Lung (tissue), 12 donors: ENCODE results near the gene TMA7B. TPM values are rescaled to one million over a fixed set of nuclear protein-coding genes. Genes with fewer than 3 reads are reported as not detected.

ENCODE experiments used
- ATAC-seq: fragments of 200-7000 bp; cut with Tn5 transposase; one replicate; pipeline ENCODE4 v1.9.1; 2020; ENCODE audit warnings: moderate number of reproducible peaks; ENCODE audit not compliant: insufficient read depth, low FRiP score
- DNase-seq, 3 donors: peaks; one replicate each; pipeline ENCODE4 v3.0.0-alpha.2; 2013 to 2017
- H3K27ac ChIP-seq, 2 donors: one replicate each; pipeline ENCODE4 v1.5.1; 2013; ENCODE audit warnings: mild to moderate bottlenecking in 2 of 2, moderate library complexity in 2 of 2, control low read depth in 1 of 2, inconsistent platforms in 1 of 2, low read depth in 1 of 2, low read length in 1 of 2
- H3K27me3 ChIP-seq, 3 donors: one replicate each; pipeline ENCODE4 v1.5.1; 2013; ENCODE audit warnings: low read length in 2 of 3; ENCODE audit not compliant: control insufficient read depth in 3 of 3, insufficient read depth in 3 of 3
- H3K36me3 ChIP-seq, 4 donors: one replicate each; pipeline ENCODE4 v1.5.1; 2013; ENCODE audit warnings: low read length in 4 of 4, mild to moderate bottlenecking in 1 of 4, moderate library complexity in 1 of 4; ENCODE audit not compliant: control insufficient read depth in 4 of 4, insufficient read depth in 4 of 4
- H3K4me1 ChIP-seq, 5 donors: one replicate each; pipeline ENCODE4 v1.5.1; 2013; ENCODE audit warnings: low read length in 5 of 5, mild to moderate bottlenecking in 2 of 5, moderate library complexity in 1 of 5; ENCODE audit not compliant: control insufficient read depth in 5 of 5, insufficient read depth in 5 of 5
- H3K4me3 ChIP-seq: one replicate; pipeline ENCODE4 v1.5.1; 2013; ENCODE audit warnings: mild to moderate bottlenecking, control low read depth, moderate library complexity
- H3K9ac ChIP-seq, 2 donors: one replicate each; pipeline ENCODE4 v1.5.1; 2013; ENCODE audit warnings: low read length in 2 of 2, control low read depth in 1 of 2; ENCODE audit not compliant: insufficient read depth in 1 of 2
- H3K9me3 ChIP-seq, 4 donors: one replicate each; pipeline ENCODE4 v1.5.1; 2013; ENCODE audit warnings: low read length in 3 of 4, mild to moderate bottlenecking in 1 of 4, moderate library complexity in 1 of 4; ENCODE audit not compliant: control insufficient read depth in 4 of 4, insufficient read depth in 3 of 4
- WGBS, 2 donors: extraction: QIAGEN DNeasy Blood & Tissue Kit; methylation state at CpG; one replicate each; pipeline ENCODE4 v1.1.7; 2013; 5-methylcytosine and 5-hydroxymethylcytosine counted together
- polyA plus RNA-seq, 2 donors: library from polyadenylated mRNA; stranded (reverse); fragments of 200-250 nt; gene quantifications; one replicate each; pipeline ENCODE4 v1.2.1, GENCODE V29; 2013
- total RNA-seq, 2 donors: library from RNA; depleted of rRNA in 1 of 2; stranded (reverse); fragments of >200 nt in 1 of 2; gene quantifications; one replicate each; pipeline ENCODE4 v1.2.1, GENCODE V29; 2014 to 2021
- TF ChIP-seq, protein P1 (sequence below): IDR thresholded peaks from 2 replicates; pipeline ENCODE4 v1.5.1; 2012; ENCODE audit warnings: mild to moderate bottlenecking; ENCODE audit errors: control extremely low read depth, extremely low read depth
- donor health status: control.
- donor health status: control.
- donor health status: Bipolar disorder and iron deficiency.
- donor health status: healthy.
- donor health status: DM: yes; HTN: yes; CAD: no.

The TMA7B gene
- total and polyA plus RNA-seq, 4 donors: 0.31 to 0.57 (median 0.38) TPM

GRCh38 chr22:40002935-40003715, 42.9 kb downstream of the TMA7B start:
- Histone ChIP-seq H3K27ac (no peak overlapping the region), H3K9ac (no peak overlapping the region)

DNA sequence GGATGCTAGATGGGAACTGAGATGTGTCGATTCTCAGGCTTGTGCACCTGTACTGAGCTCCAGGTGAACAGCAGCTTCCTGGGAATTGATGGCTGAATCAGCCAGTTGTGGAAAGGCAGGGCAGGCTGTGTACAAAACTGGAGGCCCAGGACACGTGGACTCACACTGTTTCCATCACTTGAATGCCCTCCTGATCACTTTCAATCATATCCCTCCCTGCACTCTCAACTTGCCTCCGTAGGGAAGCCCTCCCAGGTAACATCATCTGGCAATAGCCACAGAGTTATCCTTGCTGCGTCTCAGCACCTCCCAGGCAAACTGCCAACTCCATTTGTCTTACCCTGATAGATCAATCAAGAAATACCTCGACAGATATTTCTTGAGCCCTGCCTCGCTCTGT, 44.6 kb downstream of the TMA7B start:
- DNase-seq (no peak), ATAC-seq (no peak)
- TF ChIP-seq, protein P1, sequence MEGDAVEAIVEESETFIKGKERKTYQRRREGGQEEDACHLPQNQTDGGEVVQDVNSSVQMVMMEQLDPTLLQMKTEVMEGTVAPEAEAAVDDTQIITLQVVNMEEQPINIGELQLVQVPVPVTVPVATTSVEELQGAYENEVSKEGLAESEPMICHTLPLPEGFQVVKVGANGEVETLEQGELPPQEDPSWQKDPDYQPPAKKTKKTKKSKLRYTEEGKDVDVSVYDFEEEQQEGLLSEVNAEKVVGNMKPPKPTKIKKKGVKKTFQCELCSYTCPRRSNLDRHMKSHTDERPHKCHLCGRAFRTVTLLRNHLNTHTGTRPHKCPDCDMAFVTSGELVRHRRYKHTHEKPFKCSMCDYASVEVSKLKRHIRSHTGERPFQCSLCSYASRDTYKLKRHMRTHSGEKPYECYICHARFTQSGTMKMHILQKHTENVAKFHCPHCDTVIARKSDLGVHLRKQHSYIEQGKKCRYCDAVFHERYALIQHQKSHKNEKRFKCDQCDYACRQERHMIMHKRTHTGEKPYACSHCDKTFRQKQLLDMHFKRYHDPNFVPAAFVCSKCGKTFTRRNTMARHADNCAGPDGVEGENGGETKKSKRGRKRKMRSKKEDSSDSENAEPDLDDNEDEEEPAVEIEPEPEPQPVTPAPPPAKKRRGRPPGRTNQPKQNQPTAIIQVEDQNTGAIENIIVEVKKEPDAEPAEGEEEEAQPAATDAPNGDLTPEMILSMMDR: no peak
- H3K27ac ChIP-seq: no peak overlapping the region
- H3K9me3 ChIP-seq: no peaks in the 10 kb centered on the region
- WGBS, 2 donors: 82 to 86% methylated on average over 6 of the region's 6 CpGs
- H3K4me1 ChIP-seq: peaks cover 0 to 6% (median 0%) of the 10 kb centered on the region in 5 donors
- H3K27me3 ChIP-seq: peaks cover 0 to 28% (median 14%) of the 10 kb centered on the region in 3 donors
- H3K36me3 ChIP-seq: no peaks in the 10 kb centered on the region
- no peak overlapping the region for H3K4me3 ChIP-seq
- no peak overlapping the region for H3K9ac ChIP-seq

More at GRCh38 chr22:40002935-40003715, 42.9 kb downstream of the TMA7B start:
- Histone ChIP-seq H3K27me3 (peaks cover 0 to 12% (median 7%) of the 10 kb centered on the region in 3 donors), H3K4me3 (no peak overlapping the region), H3K4me1 (peaks cover 0 to 1% (median 0%) of the 10 kb centered on the region in 5 donors), H3K9me3 (no peaks in the 10 kb centered on the region), H3K36me3 (no peaks in the 10 kb centered on the region)
- no peak for DNase-seq
- no peak for ATAC-seq
- 86 to 88% methylated on average over 6 of the region's 6 CpGs for WGBS, 2 donors
- TF ChIP-seq, protein P1: no peak

DNA sequence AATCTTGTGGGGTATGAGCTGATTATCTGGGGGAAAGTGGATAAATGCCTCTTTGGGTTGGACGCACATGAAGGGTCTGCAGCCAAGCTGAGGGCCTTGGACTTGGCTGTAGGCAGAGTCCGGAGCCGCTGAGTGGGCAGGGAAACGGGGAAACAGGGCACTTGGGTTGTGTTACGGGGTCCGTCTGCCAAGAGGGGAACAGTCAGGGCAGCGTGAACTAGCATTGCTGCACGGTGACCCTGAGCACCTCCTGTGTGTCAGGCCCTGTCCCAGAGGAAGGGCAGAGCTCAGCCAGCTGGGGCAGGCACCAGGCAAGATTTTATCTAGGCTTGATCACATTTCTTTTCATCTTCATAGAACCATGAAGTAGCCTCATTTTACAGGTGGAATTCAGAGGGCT, 46.4 kb downstream of the TMA7B start:
- peaks cover 0 to 13% (median 0%) of the 10 kb centered on the region in 5 donors for H3K4me1 ChIP-seq
- H3K27ac ChIP-seq: no peak overlapping the region
- peaks cover 0 to 42% (median 26%) of the 10 kb centered on the region in 3 donors for H3K27me3 ChIP-seq
- 83 to 85% methylated on average over 8 of the region's 8 CpGs for whole genome bisulfite sequencing, 2 donors
- no peak overlapping the region for H3K4me3 ChIP-seq
- DNase-seq: no peak
- no peaks in the 10 kb centered on the region for H3K9me3 ChIP-seq
- no peaks in the 10 kb centered on the region for H3K36me3 ChIP-seq
- TF ChIP-seq, protein P1: no peak
- ATAC-seq: no peak
- H3K9ac ChIP-seq: no peak overlapping the region
